ENCODE measurements around the gene IQUB. TPM values are rescaled to one million over a fixed set of nuclear protein-coding genes. Genes with fewer than 3 reads are reported as not detected.

The IQUB gene
- 1.2 and 2.1 TPM in 2 replicates for total RNA-seq (ENCODE audit: low replicate concordance)
- long read RNA-seq, partial matches to known transcripts: 1 of 6 reads
- long read RNA-seq, other reads (novel, unspliced or antisense): 4 of 6 reads

DNA sequence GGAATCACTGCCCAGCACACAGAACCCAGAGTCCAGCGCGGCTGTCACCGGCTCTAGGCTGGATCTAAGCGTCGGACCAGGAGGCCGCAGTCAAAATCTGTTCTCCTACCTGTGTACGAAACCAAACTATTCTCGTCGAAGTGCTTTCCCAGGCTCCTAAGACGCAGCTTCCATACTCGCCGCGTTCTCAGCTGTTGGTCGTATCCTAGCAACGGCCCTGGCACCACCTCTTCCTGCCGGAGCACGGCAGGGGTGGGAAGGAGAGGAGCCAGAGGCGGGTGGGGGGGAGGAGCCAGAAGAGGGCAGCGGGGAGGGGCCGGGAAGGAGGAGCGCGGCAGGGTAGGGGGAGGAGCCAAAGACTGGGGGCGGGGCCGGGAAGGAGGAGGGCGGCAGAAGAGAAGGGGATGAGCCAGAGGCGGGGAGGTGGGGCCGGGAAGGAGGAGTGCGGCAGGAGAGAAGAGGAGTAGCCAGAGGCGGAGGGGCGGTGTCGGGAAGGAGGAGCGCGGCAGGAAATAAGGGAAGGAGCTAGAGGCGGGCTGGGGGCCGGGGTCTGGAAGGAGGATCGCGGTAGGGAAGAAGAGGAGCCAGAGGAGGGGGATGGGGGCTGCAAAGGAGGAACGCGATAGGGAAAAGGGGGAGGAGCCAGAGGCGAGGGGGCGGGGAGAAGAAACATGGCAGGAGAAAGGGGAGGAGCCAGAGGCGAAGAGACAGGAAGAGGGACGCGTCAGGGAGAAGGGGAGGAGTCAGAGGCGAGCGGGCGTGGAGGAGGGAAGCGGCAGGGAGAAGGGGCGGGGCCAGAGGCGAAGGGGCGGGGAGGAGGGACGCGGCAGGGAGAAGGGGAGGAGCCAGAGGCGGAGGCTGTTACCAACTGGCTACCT is at the start of gene IQUB:
TSS of gene IQUB (minus strand) at position 213 of the 878 bp plus-strand sequence. CDS start 22,255 bp downstream, outside the sequence.
- Mint-ChIP-seq H3K4me1 (ENCODE audit: unreplicated experiment) (peaks cover 4% of the 10 kb centered on the region), H3K27ac (peak within 1 kb of the TSS; percentile 90), H3K27me3 (peaks cover 22% of the 10 kb centered on the region), H3K36me3 (no peaks in the 10 kb centered on the region), H3K4me3 (peak within 1 kb of the TSS; percentile 89), H3K9me3 (no peaks in the 10 kb centered on the region)
- peak; percentile 96 for DNase-seq (ENCODE audit: extremely low spot score, unreplicated experiment)
- TF ChIP-seq, protein P1, sequence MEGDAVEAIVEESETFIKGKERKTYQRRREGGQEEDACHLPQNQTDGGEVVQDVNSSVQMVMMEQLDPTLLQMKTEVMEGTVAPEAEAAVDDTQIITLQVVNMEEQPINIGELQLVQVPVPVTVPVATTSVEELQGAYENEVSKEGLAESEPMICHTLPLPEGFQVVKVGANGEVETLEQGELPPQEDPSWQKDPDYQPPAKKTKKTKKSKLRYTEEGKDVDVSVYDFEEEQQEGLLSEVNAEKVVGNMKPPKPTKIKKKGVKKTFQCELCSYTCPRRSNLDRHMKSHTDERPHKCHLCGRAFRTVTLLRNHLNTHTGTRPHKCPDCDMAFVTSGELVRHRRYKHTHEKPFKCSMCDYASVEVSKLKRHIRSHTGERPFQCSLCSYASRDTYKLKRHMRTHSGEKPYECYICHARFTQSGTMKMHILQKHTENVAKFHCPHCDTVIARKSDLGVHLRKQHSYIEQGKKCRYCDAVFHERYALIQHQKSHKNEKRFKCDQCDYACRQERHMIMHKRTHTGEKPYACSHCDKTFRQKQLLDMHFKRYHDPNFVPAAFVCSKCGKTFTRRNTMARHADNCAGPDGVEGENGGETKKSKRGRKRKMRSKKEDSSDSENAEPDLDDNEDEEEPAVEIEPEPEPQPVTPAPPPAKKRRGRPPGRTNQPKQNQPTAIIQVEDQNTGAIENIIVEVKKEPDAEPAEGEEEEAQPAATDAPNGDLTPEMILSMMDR (conservative IDR thresholded peaks at IDR 0.05): no peak

- TF ChIP-seq, protein P1 (conservative IDR thresholded peaks at IDR 0.05): no peak
- DNase-seq (ENCODE audit: extremely low spot score, unreplicated experiment): no peak
- no peak overlapping the region for H3K27ac Mint-ChIP-seq
- peaks cover 8% of the 10 kb centered on the region for H3K27me3 Mint-ChIP-seq
- no peaks in the 10 kb centered on the region for H3K9me3 Mint-ChIP-seq
- peaks cover 3% of the 10 kb centered on the region for H3K4me1 Mint-ChIP-seq (ENCODE audit: unreplicated experiment)
- H3K36me3 Mint-ChIP-seq: no peaks in the 10 kb centered on the region
- H3K4me3 Mint-ChIP-seq: no peak overlapping the region
Measured at GRCh38 chr7:123583821-123584220, 49.4 kb upstream of the IQUB start.

GRCh38 chr7:123581162-123581459 is 46.7 kb upstream of the IQUB start:
- H3K9me3 Mint-ChIP-seq: no peaks in the 10 kb centered on the region
- DNase-seq (ENCODE audit: extremely low spot score, unreplicated experiment): no peak
- H3K4me3 Mint-ChIP-seq: no peak overlapping the region
- no peak overlapping the region for H3K27ac Mint-ChIP-seq
- TF ChIP-seq, protein P1 (conservative IDR thresholded peaks at IDR 0.05): peak; percentile 1
- peaks cover 3% of the 10 kb centered on the region for H3K4me1 Mint-ChIP-seq (ENCODE audit: unreplicated experiment)
- no peaks in the 10 kb centered on the region for H3K36me3 Mint-ChIP-seq
- H3K27me3 Mint-ChIP-seq: peaks cover 8% of the 10 kb centered on the region

DNA sequence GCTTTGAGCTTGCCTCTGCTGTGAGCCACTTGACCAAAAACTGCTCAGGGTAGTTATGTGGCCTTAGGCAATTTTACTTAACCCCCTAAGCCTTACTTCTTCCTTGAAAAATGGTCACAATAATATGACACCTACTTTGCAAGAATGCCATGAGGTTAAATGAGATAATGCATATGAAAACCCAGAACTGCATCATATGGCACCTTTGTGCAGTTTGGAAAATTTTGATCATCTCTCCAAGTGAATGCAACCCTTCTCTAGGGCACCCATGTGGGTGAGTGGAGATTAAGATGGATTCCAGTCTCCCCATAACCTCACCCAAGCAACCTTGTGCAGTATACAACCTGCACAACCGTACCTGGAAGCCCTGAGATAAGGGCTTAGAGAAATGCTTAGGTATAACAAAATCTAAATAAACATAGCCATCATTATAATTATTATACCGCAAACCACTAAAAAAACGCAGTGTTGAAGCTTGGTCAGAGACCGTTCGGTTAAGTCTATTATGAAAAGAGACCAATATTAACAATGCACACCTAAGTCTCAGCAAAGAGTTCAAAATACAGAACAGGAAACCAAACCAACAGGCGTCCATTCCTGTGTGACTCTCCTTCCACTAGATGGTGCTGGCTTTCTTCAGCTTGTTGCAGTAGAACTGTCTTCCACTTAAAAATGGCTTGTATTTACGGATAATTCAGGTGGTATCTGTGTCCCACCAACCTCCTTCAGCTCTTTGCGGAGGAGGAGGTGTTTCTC is 46.2 kb upstream of the IQUB start:
- H3K27me3 Mint-ChIP-seq: peaks cover 8% of the 10 kb centered on the region
- TF ChIP-seq, protein P1 (conservative IDR thresholded peaks at IDR 0.05): peak; percentile 73
- H3K27ac Mint-ChIP-seq: no peak overlapping the region
- no peak overlapping the region for H3K4me3 Mint-ChIP-seq
- H3K36me3 Mint-ChIP-seq: no peaks in the 10 kb centered on the region
- DNase-seq (ENCODE audit: extremely low spot score, unreplicated experiment): no peak
- peaks cover 3% of the 10 kb centered on the region for H3K4me1 Mint-ChIP-seq (ENCODE audit: unreplicated experiment)
- no peaks in the 10 kb centered on the region for H3K9me3 Mint-ChIP-seq

GRCh38 chr7:123579416-123579815 is 45.0 kb upstream of the IQUB start:
- Mint-ChIP-seq H3K9me3 (no peaks in the 10 kb centered on the region), H3K27me3 (peaks cover 8% of the 10 kb centered on the region), H3K36me3 (no peaks in the 10 kb centered on the region)

More at GRCh38 chr7:123579416-123579815, 45.0 kb upstream of the IQUB start:
- peaks cover 3% of the 10 kb centered on the region for H3K4me1 Mint-ChIP-seq (ENCODE audit: unreplicated experiment)
- no peak overlapping the region for H3K4me3 Mint-ChIP-seq
- TF ChIP-seq, protein P1 (conservative IDR thresholded peaks at IDR 0.05): no peak
- H3K27ac Mint-ChIP-seq: no peak overlapping the region
- no peak for DNase-seq (ENCODE audit: extremely low spot score, unreplicated experiment)
